Mesodermal cell (in vitro differentiated cells): ENCODE measurements around the gene PMM2.
"Not testable (repeated sequence)": the region's sequence is repeated elsewhere in the genome, so short reads cannot be mapped to it uniquely, and the experiment has no call there.

ENCODE experiments used
- H3K27ac ChIP-seq: 2 replicates; pipeline ENCODE4 v1.7.0; 2013; ENCODE audit warnings: mild to moderate bottlenecking, low read depth, low read length, moderate library complexity; ENCODE audit not compliant: severe bottlenecking
- H3K36me3 ChIP-seq: 2 replicates; pipeline ENCODE4 v1.7.1; 2013; ENCODE audit warnings: mild to moderate bottlenecking, low read length, moderate library complexity; ENCODE audit not compliant: control insufficient read depth, insufficient read depth
- H3K4me1 ChIP-seq: one replicate; pipeline ENCODE4 v1.7.1; 2013; ENCODE audit warnings: mild to moderate bottlenecking, low read length; ENCODE audit not compliant: insufficient read depth, control insufficient read depth, poor library complexity, severe bottlenecking
- H3K4me3 ChIP-seq: 2 replicates; pipeline ENCODE4 v1.7.0; 2013; ENCODE audit warnings: low read length, control low read depth, mild to moderate bottlenecking; ENCODE audit not compliant: insufficient read depth, poor library complexity, severe bottlenecking; ENCODE audit errors: extremely low read depth
- H3K9me3 ChIP-seq: 2 replicates; pipeline ENCODE4 v1.7.1; 2013; ENCODE audit warnings: mild to moderate bottlenecking, low read length, moderate library complexity; ENCODE audit not compliant: control insufficient read depth
- WGBS, 2 experiments: methylation state at CpG; one replicate each; pipeline ENCODE4 v1.1.5; 2013; ENCODE audit warnings: missing lambda C conversion rate in 2 of 2; ENCODE audit not compliant: insufficient coverage in 2 of 2; 5-methylcytosine and 5-hydroxymethylcytosine counted together

Gene PMM2

GRCh38 chr16:8842016-8842415 lies 44.4 kb downstream of the PMM2 start:
- H3K4me1 ChIP-seq, H3K4me3 ChIP-seq, H3K27ac ChIP-seq, H3K9me3 ChIP-seq: not testable (repeated sequence)
- H3K36me3 ChIP-seq: peaks cover 20% of the 10 kb centered on the region
- WGBS, 2 experiments: 94 to 98% methylated on average over 2 to 3 of the region's 4 CpGs

GRCh38 chr16:8843296-8843695 lies 45.7 kb downstream of the PMM2 start:
- peaks cover 32% of the 10 kb centered on the region for H3K36me3 ChIP-seq
- H3K4me3 ChIP-seq, H3K4me1 ChIP-seq, H3K27ac ChIP-seq, H3K9me3 ChIP-seq: not testable (repeated sequence)
- 93 to 100% methylated on average over 5 of the region's 12 CpGs for WGBS, 2 experiments

- H3K4me3 ChIP-seq: no peak overlapping the region
- peaks cover 55% of the 10 kb centered on the region for H3K36me3 ChIP-seq
- no peak overlapping the region for H3K27ac ChIP-seq
- no peaks in the 10 kb centered on the region for H3K9me3 ChIP-seq
- H3K4me1 ChIP-seq: peaks cover 31% of the 10 kb centered on the region
- 97 to 98% methylated on average over 4 to 5 of the region's 7 CpGs for WGBS, 2 experiments
These were observed 48.2 kb downstream of the PMM2 start for GRCh38 chr16:8845699-8846298.

GRCh38 chr16:8846401-8846932 lies 48.8 kb downstream of the PMM2 start:
- Histone ChIP-seq H3K27ac (no peak overlapping the region), H3K36me3 (peaks cover 58% of the 10 kb centered on the region), H3K4me1 (peaks cover 31% of the 10 kb centered on the region), H3K4me3 (no peak overlapping the region), H3K9me3 (no peaks in the 10 kb centered on the region)
- 76 to 82% methylated on average over 5 to 8 of the region's 10 CpGs for WGBS, 2 experiments

GRCh38 chr16:8847145-8847544 lies 49.5 kb downstream of the PMM2 start:
- WGBS, 2 experiments: 94 to 97% methylated on average over 10 to 13 of the region's 13 CpGs
- H3K27ac ChIP-seq: no peak overlapping the region
- no peak overlapping the region for H3K4me3 ChIP-seq
- H3K36me3 ChIP-seq: peaks cover 65% of the 10 kb centered on the region
- no peaks in the 10 kb centered on the region for H3K9me3 ChIP-seq
- H3K4me1 ChIP-seq: peaks cover 31% of the 10 kb centered on the region

- Histone ChIP-seq H3K4me3 (no peak overlapping the region), H3K36me3 (peaks cover 70% of the 10 kb centered on the region), H3K27ac (no peak overlapping the region), H3K9me3 (no peaks in the 10 kb centered on the region), H3K4me1 (peaks cover 31% of the 10 kb centered on the region)
- WGBS, 2 experiments: 95 to 97% methylated on average over 13 to 15 of the region's 15 CpGs
These were observed 50.0 kb downstream of the PMM2 start for GRCh38 chr16:8847623-8848022.

- H3K4me1 ChIP-seq: peaks cover 31% of the 10 kb centered on the region
- no peaks in the 10 kb centered on the region for H3K9me3 ChIP-seq
- WGBS, 2 experiments: 92 to 98% methylated on average over 20 to 23 of the region's 26 CpGs
- peak overlapping the region; percentile 10 for H3K27ac ChIP-seq
- H3K4me3 ChIP-seq: no peak overlapping the region
- peaks cover 77% of the 10 kb centered on the region for H3K36me3 ChIP-seq
These were observed 50.7 kb downstream of the PMM2 start for GRCh38 chr16:8848231-8848938.

GRCh38 chr16:8848939-8849391 lies 51.3 kb downstream of the PMM2 start:
- H3K27ac ChIP-seq: peak overlapping the region; percentile 10
- 90 to 92% methylated on average over 6 to 8 of the region's 8 CpGs for WGBS, 2 experiments
- peaks cover 83% of the 10 kb centered on the region for H3K36me3 ChIP-seq
- no peaks in the 10 kb centered on the region for H3K9me3 ChIP-seq
- H3K4me1 ChIP-seq: peaks cover 31% of the 10 kb centered on the region
- H3K4me3 ChIP-seq: no peak overlapping the region

GRCh38 chr16:8849411-8850011 lies 51.9 kb downstream of the PMM2 start:
- Histone ChIP-seq H3K27ac (peak overlapping the region; percentile 10), H3K4me3 (no peak overlapping the region), H3K36me3 (peaks cover 87% of the 10 kb centered on the region), H3K9me3 (no peaks in the 10 kb centered on the region), H3K4me1 (peaks cover 31% of the 10 kb centered on the region)
- 86 to 89% methylated on average over 19 of the region's 19 CpGs for WGBS, 2 experiments

GRCh38 chr16:8850279-8850885 lies 52.7 kb downstream of the PMM2 start:
- H3K9me3 ChIP-seq: no peaks in the 10 kb centered on the region

More at GRCh38 chr16:8850279-8850885, 52.7 kb downstream of the PMM2 start:
- Histone ChIP-seq H3K27ac (peak overlapping the region; percentile 20), H3K36me3 (peaks cover 94% of the 10 kb centered on the region), H3K4me1 (peaks cover 31% of the 10 kb centered on the region), H3K4me3 (no peak overlapping the region)
- 89 to 97% methylated on average over 3 to 9 of the region's 11 CpGs for WGBS, 2 experiments
